ENCODE measurements around the gene EIF3J. TPM values are rescaled to one million over a fixed set of nuclear protein-coding genes. Genes with fewer than 3 reads are reported as not detected.

Gene EIF3J
- total and polyA plus RNA-seq, 10 of the 15 experiments (the other 5 are each of a cell fraction or from before 2014, with no cell fraction given): 34.7 to 126 (median 64.1) TPM

DNA sequence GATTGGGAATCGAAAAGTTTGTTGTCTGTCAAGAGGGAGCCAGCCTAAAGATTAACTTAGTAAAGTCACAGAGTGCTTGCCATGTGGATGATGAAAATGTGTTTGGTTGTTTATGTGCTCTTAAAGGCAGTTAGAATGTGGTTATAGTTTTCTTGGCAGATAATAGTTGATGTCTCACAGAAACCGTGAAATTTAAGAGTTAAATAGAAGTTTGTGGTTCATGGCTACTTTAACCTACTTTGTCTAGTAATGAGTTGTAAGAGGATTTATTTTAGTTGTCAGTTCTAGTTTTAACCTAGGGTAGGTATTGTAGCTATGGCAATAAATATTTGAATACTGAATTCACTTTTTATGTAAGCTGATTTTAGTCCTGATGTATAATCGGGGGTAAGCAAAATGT is 36.4 kb upstream of the EIF3J start:
- Histone ChIP-seq H3K79me2 (ENCODE audit: control insufficient read depth, insufficient read depth, low read length) (no peaks in the 10 kb centered on the region; the same call in 1 of the 2 replicates), H2AFZ (ENCODE audit: control insufficient read depth, low read depth, low read length) (no peak overlapping the region), H3K27me3 (replicated peaks in 1 of 2; ENCODE audit: control insufficient read depth in 2 of 2, insufficient read depth in 2 of 2, low read length in 1 of 2) (no peaks in the 10 kb centered on the region), H3K9ac (ENCODE audit: control insufficient read depth, insufficient read depth, low read length) (no peak overlapping the region), H4K20me1 (ENCODE audit: control insufficient read depth, insufficient read depth) (no peaks in the 10 kb centered on the region), H3K9me3 (replicated peaks; ENCODE audit: control insufficient read depth, insufficient read depth, low read length) (no peaks in the 10 kb centered on the region), H3K4me3 (no peak overlapping the region), H3K27ac (ENCODE audit: control insufficient read depth, insufficient read depth) (no peak overlapping the region), H3K4me1 (ENCODE audit: control insufficient read depth, insufficient read depth, low read length) (no peaks in the 10 kb centered on the region), H3K36me3 (ENCODE audit: control insufficient read depth in 2 of 2, insufficient read depth in 2 of 2, low read length in 1 of 2) (peaks cover 4 to 14% of the 10 kb centered on the region in 2 experiments), H3K4me2 (ENCODE audit: control insufficient read depth, insufficient read depth) (no peak overlapping the region)
- DNase-seq (ENCODE audit: low read depth, low spot score) (no peak), ATAC-seq (peak; percentile 31; the same call in 2 of the 3 replicates), FAIRE-seq (no peak)
- ChIA-PET RAD21 (ENCODE audit: unreplicated experiment) (interaction anchor here (1.2 to 2.5 kb wide), 8 partner anchors 10 to 230 kb away, joined by 3 to 17 read pairs (median 8); partner anchors contain the start of gene CTDSPL2), SMC1A (ENCODE audit: uncharacterized antibody, unreplicated experiment) (interaction anchor here (0.6 to 2.0 kb wide), 19 partner anchors 7 to 1047 kb away, joined by 3 to 15 read pairs (median 4); partner anchors contain the start of genes CTDSPL2 and TRIM69), CTCF (interaction anchor here (0.6 to 2.3 kb wide), 21 partner anchors 9 to 596 kb away, joined by 3 to 13 read pairs (median 6); partner anchors contain the start of gene CTDSPL2), POLR2A (interaction anchor here (0.6 kb wide), 2 partner anchors 39 to 236 kb away, joined by 3 to 5 read pairs; partner anchors contain the start of gene TRIM69)
- intact Hi-C loops (cut with micrococcal nuclease; ENCODE audit: unreplicated experiment) (loop anchor here (10.0 kb wide), 2 partner anchors 176 to 286 kb away; no protein-coding TSS in a partner anchor), in situ Hi-C loops (cut with MboI) (no loop called here)
- no peak for TF ChIP-seq KDM1A (IDR thresholded peaks at IDR 0.05; ENCODE audit: borderline replicate concordance)
- peak; percentile 59 for TF ChIP-seq RUNX3 (IDR thresholded peaks at IDR 0.05; ENCODE audit: low read length)
- no TSS peak for BruUV-seq (replicated peaks)
- WGBS (ENCODE audit: insufficient coverage, insufficient replicate concordance, low lambda C conversion rate, missing lambda C conversion rate): 4% methylated on average over 3 of the region's 3 CpGs

- DNase-seq (ENCODE audit: low read depth, low spot score): no peak
- no TSS peak for BruUV-seq (replicated peaks)
- H3K9me3 ChIP-seq (replicated peaks; ENCODE audit: control insufficient read depth, insufficient read depth, low read length): no peaks in the 10 kb centered on the region
- H4K20me1 ChIP-seq (ENCODE audit: control insufficient read depth, insufficient read depth): no peaks in the 10 kb centered on the region
- intact Hi-C loops (cut with micrococcal nuclease; ENCODE audit: unreplicated experiment): loop anchor here (10.0 kb wide), 2 partner anchors 177 to 287 kb away; no protein-coding TSS in a partner anchor
- no peak overlapping the region for H3K27ac ChIP-seq (ENCODE audit: control insufficient read depth, insufficient read depth)
- no peak for TF ChIP-seq PAX8 (IDR thresholded peaks at IDR 0.05)
- TF ChIP-seq, protein P1, sequence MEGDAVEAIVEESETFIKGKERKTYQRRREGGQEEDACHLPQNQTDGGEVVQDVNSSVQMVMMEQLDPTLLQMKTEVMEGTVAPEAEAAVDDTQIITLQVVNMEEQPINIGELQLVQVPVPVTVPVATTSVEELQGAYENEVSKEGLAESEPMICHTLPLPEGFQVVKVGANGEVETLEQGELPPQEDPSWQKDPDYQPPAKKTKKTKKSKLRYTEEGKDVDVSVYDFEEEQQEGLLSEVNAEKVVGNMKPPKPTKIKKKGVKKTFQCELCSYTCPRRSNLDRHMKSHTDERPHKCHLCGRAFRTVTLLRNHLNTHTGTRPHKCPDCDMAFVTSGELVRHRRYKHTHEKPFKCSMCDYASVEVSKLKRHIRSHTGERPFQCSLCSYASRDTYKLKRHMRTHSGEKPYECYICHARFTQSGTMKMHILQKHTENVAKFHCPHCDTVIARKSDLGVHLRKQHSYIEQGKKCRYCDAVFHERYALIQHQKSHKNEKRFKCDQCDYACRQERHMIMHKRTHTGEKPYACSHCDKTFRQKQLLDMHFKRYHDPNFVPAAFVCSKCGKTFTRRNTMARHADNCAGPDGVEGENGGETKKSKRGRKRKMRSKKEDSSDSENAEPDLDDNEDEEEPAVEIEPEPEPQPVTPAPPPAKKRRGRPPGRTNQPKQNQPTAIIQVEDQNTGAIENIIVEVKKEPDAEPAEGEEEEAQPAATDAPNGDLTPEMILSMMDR (IDR thresholded peaks at IDR 0.05 in 2 of 3, conservative IDR thresholded peaks at IDR 0.05 in 1 of 3; ENCODE audit: control insufficient read depth in 2 of 3, extremely low read depth in 1 of 3, insufficient read depth in 1 of 3, low read depth in 3 of 3, low read length in 3 of 3): peak; percentile 46 to 61 (median 54)
- TF ChIP-seq SMC3 (IDR thresholded peaks at IDR 0.05; ENCODE audit: borderline replicate concordance, low read length): peak; percentile 39; the same call in 1 of the 2 replicates
- TF ChIP-seq BRCA1 (IDR thresholded peaks at IDR 0.05; ENCODE audit: low read depth, low read length): no peak
- TF ChIP-seq RAD21 (IDR thresholded peaks at IDR 0.05; ENCODE audit: insufficient read depth, low read depth, low read length): peak; percentile 74
- H3K4me3 ChIP-seq: no peak overlapping the region
- H3K27me3 ChIP-seq (replicated peaks in 1 of 2; ENCODE audit: control insufficient read depth in 2 of 2, insufficient read depth in 2 of 2, low read length in 1 of 2): no peaks in the 10 kb centered on the region
- FAIRE-seq: peak; percentile 68
- peaks cover 4 to 15% of the 10 kb centered on the region in 2 experiments for H3K36me3 ChIP-seq (ENCODE audit: control insufficient read depth in 2 of 2, insufficient read depth in 2 of 2, low read length in 1 of 2)
- in situ Hi-C loops (cut with MboI): no loop called here
- 48% methylated on average over 3 of the region's 3 CpGs for WGBS (ENCODE audit: insufficient coverage, insufficient replicate concordance, low lambda C conversion rate, missing lambda C conversion rate)
- ChIA-PET CTCF (interaction anchor here (0.7 to 2.3 kb wide), 38 partner anchors 9 to 599 kb away, joined by 3 to 13 read pairs (median 4); partner anchors contain the start of gene CTDSPL2), POLR2A (interaction anchor here (0.6 kb wide), 1 partner anchor 23 kb away, joined by 7 read pairs; no protein-coding TSS in a partner anchor), SMC1A (ENCODE audit: uncharacterized antibody, unreplicated experiment) (interaction anchor here (0.8 to 2.0 kb wide), 31 partner anchors 9 to 598 kb away, joined by 3 to 15 read pairs (median 4); partner anchors contain the start of genes CTDSPL2 and TRIM69), RAD21 (ENCODE audit: unreplicated experiment) (interaction anchor here (0.6 to 2.5 kb wide), 14 partner anchors 11 to 597 kb away, joined by 3 to 17 read pairs (median 5); partner anchors contain the start of gene CTDSPL2)
- no peaks in the 10 kb centered on the region for H3K4me1 ChIP-seq (ENCODE audit: control insufficient read depth, insufficient read depth, low read length)
- H3K79me2 ChIP-seq (ENCODE audit: control insufficient read depth, insufficient read depth, low read length): no peaks in the 10 kb centered on the region; the same call in 1 of the 2 replicates
- peak; percentile 80 for ATAC-seq
- H3K9ac ChIP-seq (ENCODE audit: control insufficient read depth, insufficient read depth, low read length): no peak overlapping the region
- no peak overlapping the region for H2AFZ ChIP-seq (ENCODE audit: control insufficient read depth, low read depth, low read length)
- H3K4me2 ChIP-seq (ENCODE audit: control insufficient read depth, insufficient read depth): no peak overlapping the region
These were observed 35.1 kb upstream of the EIF3J start for GRCh38 chr15:44501768-44502366.

Measured in GM12878 (cell line).